Lower leg skin (tissue), 4 donors: ENCODE results near the gene COL4A1. TPM values are rescaled to one million over a fixed set of nuclear protein-coding genes. Genes with fewer than 3 reads are reported as not detected.

Source experiments
- DNase-seq, 2 donors: peaks; one replicate each; pipeline ENCODE4 v3.0.0-alpha.2; 2019; ENCODE audit warnings: low spot score in 2 of 2
- H3K4me3 ChIP-seq: fragments of 200-600 bp; sonication (generic); 2 replicates; pipeline ENCODE4 v1.5.1; 2017; ENCODE audit warnings: mild to moderate bottlenecking, low read depth; ENCODE audit not compliant: poor library complexity, severe bottlenecking
- POLR2A ChIP-seq, 2 donors: fragments of 450-650 bp; IDR thresholded peaks; one replicate each; pipeline ENCODE4 v1.6.1; 2016 to 2017; ENCODE audit warnings: antibody characterized with exemption in 2 of 2, mild to moderate bottlenecking in 1 of 2, moderate library complexity in 1 of 2
- WGBS, 2 donors: methylation state at CpG; one replicate each; pipeline ENCODE4 v1.1.5; 2018; 5-methylcytosine and 5-hydroxymethylcytosine counted together
- intact Hi-C: fragments of 100-400 bp; cut with DNase I; formaldehyde crosslinking; loops from one replicate; pipeline ENCODE4 v1.15.0; 2023; ENCODE audit warnings: low total_unique reads
- total RNA-seq, 4 donors: library from RNA; depleted of rRNA; stranded (reverse); fragments of >200 nt; gene quantifications; one replicate each; pipeline ENCODE4 v1.1.0, GENCODE V29; 2016
- TF ChIP-seq, protein P1 (sequence below), 3 donors: fragments of 450-650 bp; IDR thresholded peaks; one replicate each; pipeline ENCODE4 v1.5.1; 2016; ENCODE audit warnings: antibody characterized with exemption in 3 of 3, mild to moderate bottlenecking in 3 of 3, moderate library complexity in 2 of 3

The COL4A1 gene
- total RNA-seq, 4 donors from 2014 or later: 41.0 to 105 (median 56.7) TPM

DNA sequence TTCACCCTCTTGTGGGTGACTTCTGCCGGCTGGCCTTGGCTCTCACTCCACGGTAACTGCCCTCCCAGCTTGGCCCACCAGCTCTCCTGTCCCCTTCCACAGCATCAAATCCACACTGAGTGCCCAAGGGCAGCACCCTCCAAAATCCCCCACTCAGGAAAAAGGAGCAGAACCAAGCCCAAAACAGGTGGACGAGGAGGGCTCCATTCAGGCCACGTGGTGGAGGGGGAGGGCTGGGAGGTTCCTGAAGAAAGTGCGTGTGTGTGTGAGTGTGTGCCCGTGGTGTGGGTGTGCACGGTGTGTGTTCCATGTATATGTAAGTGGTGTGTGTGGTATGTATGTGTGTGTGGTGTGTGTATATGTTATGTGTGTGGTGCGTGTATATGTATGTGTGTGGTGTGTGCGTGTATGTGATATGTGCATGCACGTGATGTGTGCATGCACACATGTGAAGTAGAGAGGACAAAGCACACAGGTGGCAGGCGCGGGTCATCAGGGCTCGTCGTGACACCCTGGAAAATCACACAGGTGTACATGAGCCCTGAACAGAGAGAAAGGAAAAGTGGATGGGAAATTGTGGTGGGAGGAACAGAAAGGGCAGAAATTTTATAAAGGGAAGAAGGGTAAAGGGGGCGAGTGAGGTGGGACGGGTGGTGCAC is 76.9 kb downstream of the COL4A1 start:
- intact Hi-C loops: loop anchor here (5.0 kb wide), 2 partner anchors 177 to 1382 kb away; no protein-coding TSS in a partner anchor
- 89 to 93% methylated on average over 16 of the region's 16 CpGs for WGBS, 2 donors
- TF ChIP-seq, protein P1, sequence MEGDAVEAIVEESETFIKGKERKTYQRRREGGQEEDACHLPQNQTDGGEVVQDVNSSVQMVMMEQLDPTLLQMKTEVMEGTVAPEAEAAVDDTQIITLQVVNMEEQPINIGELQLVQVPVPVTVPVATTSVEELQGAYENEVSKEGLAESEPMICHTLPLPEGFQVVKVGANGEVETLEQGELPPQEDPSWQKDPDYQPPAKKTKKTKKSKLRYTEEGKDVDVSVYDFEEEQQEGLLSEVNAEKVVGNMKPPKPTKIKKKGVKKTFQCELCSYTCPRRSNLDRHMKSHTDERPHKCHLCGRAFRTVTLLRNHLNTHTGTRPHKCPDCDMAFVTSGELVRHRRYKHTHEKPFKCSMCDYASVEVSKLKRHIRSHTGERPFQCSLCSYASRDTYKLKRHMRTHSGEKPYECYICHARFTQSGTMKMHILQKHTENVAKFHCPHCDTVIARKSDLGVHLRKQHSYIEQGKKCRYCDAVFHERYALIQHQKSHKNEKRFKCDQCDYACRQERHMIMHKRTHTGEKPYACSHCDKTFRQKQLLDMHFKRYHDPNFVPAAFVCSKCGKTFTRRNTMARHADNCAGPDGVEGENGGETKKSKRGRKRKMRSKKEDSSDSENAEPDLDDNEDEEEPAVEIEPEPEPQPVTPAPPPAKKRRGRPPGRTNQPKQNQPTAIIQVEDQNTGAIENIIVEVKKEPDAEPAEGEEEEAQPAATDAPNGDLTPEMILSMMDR (IDR thresholded peaks at IDR 0.05): no peak

DNA sequence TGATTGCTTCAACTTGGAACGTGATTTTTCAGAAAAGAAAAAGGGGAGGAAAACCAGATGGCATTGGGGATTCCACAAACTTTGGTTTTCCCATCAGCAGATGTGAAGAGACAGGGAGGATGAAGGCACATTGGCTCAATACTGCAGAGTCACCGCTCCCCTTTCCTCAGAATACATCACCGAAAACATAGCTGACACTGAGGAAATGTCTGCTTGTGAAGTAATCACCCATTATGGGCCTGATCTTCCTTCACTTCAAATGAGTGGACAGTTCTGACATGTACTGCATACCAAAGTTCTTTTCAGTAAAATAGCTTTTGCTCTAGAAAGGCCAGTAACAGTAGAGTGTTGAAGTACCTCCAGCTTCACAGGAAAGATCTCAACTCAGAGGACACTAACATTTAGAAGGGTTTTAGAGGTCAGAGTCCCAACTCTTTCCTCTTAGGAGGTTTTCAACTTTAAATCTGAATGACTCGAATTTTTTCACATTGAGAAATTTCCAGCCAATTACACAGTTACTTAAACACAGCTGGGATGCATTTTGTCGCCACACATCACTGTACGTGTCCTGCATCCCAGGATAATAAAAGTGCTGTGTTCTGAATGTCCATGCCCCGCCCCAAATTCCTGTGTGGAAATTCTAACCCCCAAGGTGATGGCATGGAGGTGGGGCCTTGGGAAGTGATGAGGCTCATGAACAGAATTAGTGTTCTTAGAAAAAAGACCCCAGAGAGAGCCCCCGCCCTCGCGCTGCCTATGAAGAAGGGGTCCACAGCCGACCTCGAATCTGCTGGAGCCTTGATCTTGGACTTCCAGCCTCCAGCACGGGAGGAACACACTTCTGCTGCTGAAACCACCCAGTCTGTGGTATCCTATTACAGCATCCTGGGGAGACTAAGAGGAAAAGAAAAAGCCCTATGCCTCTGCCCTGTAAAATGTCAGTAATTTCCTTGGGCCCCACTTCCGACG is 77.7 kb downstream of the COL4A1 start:
- TF ChIP-seq, protein P1 (IDR thresholded peaks at IDR 0.05): no peak
- intact Hi-C loops: loop anchor here (5.0 kb wide), 2 partner anchors 178 to 1383 kb away; no protein-coding TSS in a partner anchor
- DNase-seq: no peak
- 81 to 85% methylated on average over 15 of the region's 15 CpGs for WGBS, 2 donors
- H3K4me3 ChIP-seq: no peak overlapping the region

More for the DNA sequence above, 76.9 kb downstream of the COL4A1 start:
- no peak overlapping the region for H3K4me3 ChIP-seq
- no peak for DNase-seq

DNA sequence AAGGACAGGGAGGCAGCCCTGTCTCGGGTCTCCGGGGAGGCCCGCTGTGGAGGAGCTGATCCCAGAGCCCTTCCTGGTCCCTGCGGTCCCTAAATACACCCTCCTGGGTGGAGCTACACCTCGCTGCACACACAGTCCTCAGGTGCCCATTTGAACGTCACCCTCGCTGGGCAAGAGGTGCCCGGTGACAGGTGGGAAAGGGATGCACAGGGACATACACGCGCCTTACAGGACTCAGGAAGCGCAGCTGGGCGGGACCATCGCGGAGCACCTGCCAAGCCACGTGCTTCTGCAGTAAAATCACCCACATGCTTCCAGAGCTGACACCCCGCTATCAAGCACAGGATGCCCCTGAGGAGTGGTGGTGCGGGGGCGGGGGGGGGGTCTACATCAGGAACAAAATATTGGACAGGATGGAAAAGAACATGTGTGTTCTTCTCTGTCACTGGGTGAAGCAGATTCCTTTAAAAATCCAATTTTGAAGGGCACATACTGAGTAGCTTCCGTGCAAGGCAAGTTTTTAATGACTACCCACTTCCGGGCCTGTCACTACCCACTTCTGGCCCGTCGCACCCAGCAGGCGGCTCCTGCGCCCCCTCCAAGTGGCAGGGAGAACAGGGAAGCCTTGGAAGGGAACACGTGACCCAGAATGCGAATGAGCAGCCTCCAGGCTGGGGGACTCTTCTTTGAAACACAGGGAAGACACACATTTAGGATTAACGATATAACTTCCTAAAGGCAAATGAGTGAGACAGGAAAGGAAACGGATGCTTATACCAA is 78.9 kb downstream of the COL4A1 start:
- TF ChIP-seq POLR2A (IDR thresholded peaks at IDR 0.05): no peak
- TF ChIP-seq, protein P1 (IDR thresholded peaks at IDR 0.05): no peak
- 85 to 89% methylated on average over 28 of the region's 28 CpGs for WGBS, 2 donors
- H3K4me3 ChIP-seq: no peak overlapping the region
- no peak for DNase-seq
- intact Hi-C loops: loop anchor here (5.0 kb wide), 2 partner anchors 179 to 1384 kb away; no protein-coding TSS in a partner anchor

DNA sequence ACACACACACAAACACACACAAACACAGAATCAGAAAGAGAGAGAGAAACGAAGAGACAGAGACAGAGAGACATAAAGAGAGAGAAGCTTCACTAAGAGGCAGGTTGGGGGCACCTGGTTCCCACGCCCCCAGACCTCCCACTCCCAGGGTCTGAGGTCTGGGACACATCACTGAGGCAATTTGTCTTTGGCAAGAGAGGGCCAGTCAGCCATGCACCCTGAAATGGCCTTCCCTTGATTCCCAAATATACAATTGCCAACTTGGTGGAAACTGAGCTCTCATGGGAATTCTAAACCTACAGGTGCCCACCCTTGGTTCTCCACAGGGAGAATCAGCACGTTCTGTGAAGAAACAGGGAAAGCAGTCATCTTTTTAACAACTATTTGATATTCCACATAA is 79.5 kb downstream of the COL4A1 start:
- no peak for DNase-seq
- no peak for TF ChIP-seq POLR2A (IDR thresholded peaks at IDR 0.05)
- TF ChIP-seq, protein P1 (IDR thresholded peaks at IDR 0.05): no peak
- intact Hi-C loops: loop anchor here (5.0 kb wide), 2 partner anchors 180 to 1385 kb away; no protein-coding TSS in a partner anchor
- no peak overlapping the region for H3K4me3 ChIP-seq
- 75 to 84% methylated on average over 3 of the region's 3 CpGs for WGBS, 2 donors
